ENCODE measurements around the gene TAS2R41. TPM values are rescaled to one million over a fixed set of nuclear protein-coding genes. Genes with fewer than 3 reads are reported as not detected.
"Not testable (repeated sequence)": the region's sequence is repeated elsewhere in the genome, so short reads cannot be mapped to it uniquely, and the experiment has no call there.

TAS2R41 gene
- total RNA-seq, 2 donors from 2014 or later = not detected

DNA sequence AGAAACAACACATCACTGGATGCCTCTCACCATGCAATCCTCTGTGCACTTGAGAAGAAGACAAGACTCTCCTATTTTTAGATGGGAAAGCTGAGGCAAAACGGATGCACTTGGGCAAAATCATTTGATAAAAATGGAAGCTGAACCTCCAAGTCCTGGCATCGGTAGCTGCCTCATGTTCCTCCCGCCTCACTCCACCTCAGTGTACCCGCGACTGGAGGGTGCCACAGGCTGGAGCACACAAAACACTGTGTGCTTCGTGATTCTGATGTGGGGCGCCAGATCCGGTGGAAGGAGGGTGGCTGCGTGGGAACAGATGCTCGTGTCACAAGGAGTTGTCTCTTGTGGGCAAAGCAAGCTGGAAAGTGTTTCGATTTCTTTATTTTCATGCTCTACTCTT lies 41.3 kb downstream of the TAS2R41 start:
- DNase-seq (no peak), ATAC-seq (replicated peaks in 1 of 2) (no peak)
- H3K4me3 Mint-ChIP-seq = no peak overlapping the region
- H3K4me1 Mint-ChIP-seq (ENCODE audit: low read depth) = peaks cover 12% of the 10 kb centered on the region
- H3K9me3 Mint-ChIP-seq = no peaks in the 10 kb centered on the region
- no peak overlapping the region for H3K27ac Mint-ChIP-seq
- H3K27me3 Mint-ChIP-seq (ENCODE audit: low read depth) = no peaks in the 10 kb centered on the region
- H3K36me3 Mint-ChIP-seq (ENCODE audit: insufficient read depth in 2 of 2) = no peaks in the 10 kb centered on the region

DNA sequence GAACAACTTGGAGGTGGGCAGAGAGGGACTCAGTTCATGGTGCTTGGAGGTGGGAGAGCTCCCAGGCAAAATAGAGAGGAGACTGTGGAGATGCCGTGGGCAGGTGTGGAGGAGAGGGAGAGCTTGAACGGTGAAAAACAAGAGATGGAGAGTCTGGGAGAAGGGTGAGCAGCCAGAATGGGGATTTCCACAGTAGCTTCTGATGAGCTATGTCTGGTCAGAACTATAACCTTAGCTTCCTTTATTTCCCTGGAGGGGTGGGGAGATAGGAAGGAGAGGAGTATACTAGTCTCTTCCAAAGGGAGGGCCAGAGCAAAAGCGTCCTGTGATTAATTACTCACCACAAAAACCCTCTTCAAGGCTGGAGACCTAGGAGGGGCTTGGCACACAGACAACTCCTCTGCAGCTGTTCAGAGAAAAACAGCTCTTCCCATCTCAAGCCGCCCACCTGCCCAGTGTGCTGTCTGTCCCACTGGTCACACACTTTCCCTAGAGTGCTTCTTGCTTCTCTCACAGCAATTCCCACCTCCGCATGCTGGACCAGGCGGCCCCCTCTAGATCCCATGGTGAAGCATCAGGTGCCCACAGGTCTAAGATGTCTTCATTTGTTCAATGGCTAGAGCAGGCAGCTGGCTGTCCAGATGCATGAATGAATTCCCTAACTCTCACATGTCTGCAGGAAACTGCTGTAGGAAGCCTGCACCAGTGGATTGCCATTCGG lies 41.9 kb downstream of the TAS2R41 start:
- H3K27me3 Mint-ChIP-seq (ENCODE audit: low read depth) = no peaks in the 10 kb centered on the region
- no peaks in the 10 kb centered on the region for H3K36me3 Mint-ChIP-seq (ENCODE audit: insufficient read depth in 2 of 2)
- ATAC-seq (replicated peaks in 1 of 2) (no peak), DNase-seq (no peak)
- H3K9me3 Mint-ChIP-seq = no peaks in the 10 kb centered on the region
- H3K4me3 Mint-ChIP-seq = no peak overlapping the region
- H3K27ac Mint-ChIP-seq = no peak overlapping the region
- H3K4me1 Mint-ChIP-seq (ENCODE audit: low read depth) = peaks cover 12% of the 10 kb centered on the region

- H3K27me3 Mint-ChIP-seq (ENCODE audit: low read depth); H3K9me3 Mint-ChIP-seq; H3K27ac Mint-ChIP-seq; ATAC-seq (replicated peaks in 1 of 2); DNase-seq; H3K36me3 Mint-ChIP-seq (ENCODE audit: insufficient read depth in 2 of 2); H3K4me1 Mint-ChIP-seq (ENCODE audit: low read depth); H3K4me3 Mint-ChIP-seq: not testable (repeated sequence)
Observed at GRCh38 chr7:143522309-143522916, 44.7 kb downstream of the TAS2R41 start.

Other genes with a start within 250 kb of the TAS2R41 start
- gene GSTK1, start 214.4 kb upstream of the TAS2R41 start, total RNA-seq = 100 to 1,000 TPM; 242 to 298 TPM
- 1 to 10 TPM; 1.3 to 1.5 TPM for gene TMEM139, start 192.9 kb upstream of the TAS2R41 start, total RNA-seq
- gene CASP2, start 189.5 kb upstream of the TAS2R41 start, total RNA-seq = 100 to 1,000 TPM; 126 to 128 TPM
- under 1 TPM in 1 of 2 donors, not detected in 1; 0.09 TPM for gene CLCN1, start 161.8 kb upstream of the TAS2R41 start, total RNA-seq
- 1 to 10 TPM; 3.1 TPM for gene FAM131B, start 115.2 kb upstream of the TAS2R41 start, total RNA-seq
- 100 to 1,000 TPM; 121 to 129 TPM for gene ZYX, start 96.5 kb upstream of the TAS2R41 start, total RNA-seq
- 1 to 10 TPM; 2.2 to 4.2 TPM for gene EPHA1, start 69.0 kb upstream of the TAS2R41 start, total RNA-seq
- not detected for gene TAS2R60, start 34.4 kb upstream of the TAS2R41 start, total RNA-seq
- gene CTAGE15, start 93.9 kb downstream of the TAS2R41 start, total RNA-seq = under 1 TPM in 1 of 2 donors, not detected in 1; 0.58 TPM
- 10 to 100 TPM; 36.5 to 44.7 TPM for gene TCAF2, start 143.1 kb downstream of the TAS2R41 start, total RNA-seq

All from activated T-cell treated with anti-CD3 and anti-CD28 coated beads, Interleukin-2, amount 50 U/mL, for 72 hours (primary cell).